GM18907 (cell line): ENCODE results near the gene BAIAP2L2.

Source experiments
- ATAC-seq: cut with Tn5 transposase; IDR thresholded peaks from one replicate; pipeline ENCODE4 v1.9.1; 2021; ENCODE audit warnings: mild to moderate bottlenecking, moderate library complexity; ENCODE audit not compliant: unreplicated experiment

BAIAP2L2 gene

DNA sequence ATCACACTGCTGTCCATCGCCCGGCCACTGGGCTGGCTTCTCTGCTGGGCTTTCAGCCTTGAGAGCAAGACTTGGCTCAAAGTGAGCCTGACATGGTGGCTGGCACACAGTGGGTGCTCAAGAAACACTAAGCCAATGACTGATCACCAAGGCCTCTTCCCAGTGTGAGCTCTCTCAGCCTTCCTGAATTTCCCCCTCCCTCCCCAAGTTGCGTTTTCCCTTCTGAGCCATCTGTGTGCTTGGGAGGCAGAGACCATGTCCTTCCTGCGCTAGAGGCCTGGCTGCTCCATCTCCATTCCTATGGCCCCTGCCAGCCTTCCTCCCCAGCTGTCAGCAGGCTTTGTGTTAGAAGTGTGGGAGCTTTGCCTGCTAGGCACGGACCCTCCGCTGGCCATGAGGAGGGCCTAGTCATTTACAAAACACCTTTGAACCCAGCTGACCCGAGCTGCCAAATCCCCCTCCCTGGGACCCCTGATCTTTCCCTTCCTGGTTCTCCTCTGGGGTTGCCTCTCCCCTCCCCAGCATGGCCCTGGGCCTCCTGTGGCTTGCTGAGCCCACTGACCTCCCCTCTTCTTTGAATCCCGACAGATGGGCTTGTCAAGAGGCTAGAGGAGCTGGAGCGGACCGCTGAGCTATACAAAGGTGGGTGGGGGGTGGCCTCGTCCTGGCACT, 40.1 kb downstream of the BAIAP2L2 start:
- no peak for ATAC-seq

DNA sequence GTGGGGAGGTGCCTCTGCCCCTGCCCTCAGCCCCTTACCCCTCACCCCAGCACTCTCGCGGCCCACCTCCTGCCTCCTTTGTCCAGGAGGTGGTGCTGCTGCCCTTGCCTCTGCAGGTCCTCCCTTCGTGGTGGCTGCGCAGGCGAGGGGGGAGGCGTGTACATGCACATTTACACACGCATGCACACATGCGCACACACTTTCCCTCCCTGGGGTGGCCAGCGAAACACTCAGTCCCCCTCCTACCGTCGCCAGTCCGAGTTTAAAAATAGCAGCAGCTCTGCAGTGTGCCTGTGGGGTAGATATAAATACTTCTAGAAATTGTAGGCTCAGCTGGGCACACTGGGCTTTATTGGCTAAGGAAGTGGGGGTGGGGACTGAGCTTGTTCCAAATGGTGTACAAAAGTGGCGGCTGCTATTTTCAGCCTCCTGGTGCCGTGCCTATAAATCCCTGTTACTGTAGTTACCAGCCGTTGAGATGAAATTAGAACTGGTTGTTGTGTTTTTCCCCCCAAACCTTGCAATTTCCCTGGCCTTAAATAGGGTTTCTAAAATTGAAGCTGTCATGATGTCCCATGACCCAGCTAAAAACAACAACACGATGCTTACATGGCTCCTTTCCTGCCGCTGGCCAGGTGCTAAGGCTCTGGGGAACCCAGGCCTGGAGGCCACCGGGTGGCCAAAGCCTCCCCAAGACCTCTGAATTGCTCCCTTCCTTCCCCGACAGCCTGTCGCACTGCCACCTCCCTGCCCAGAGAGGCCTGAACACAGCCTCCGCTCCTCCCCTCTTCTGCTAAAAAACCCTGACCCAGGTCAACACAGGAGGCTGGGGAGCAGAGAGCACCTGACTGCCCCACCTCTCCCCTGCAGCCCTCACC, 40.9 kb downstream of the BAIAP2L2 start:
- ATAC-seq = no peak

DNA sequence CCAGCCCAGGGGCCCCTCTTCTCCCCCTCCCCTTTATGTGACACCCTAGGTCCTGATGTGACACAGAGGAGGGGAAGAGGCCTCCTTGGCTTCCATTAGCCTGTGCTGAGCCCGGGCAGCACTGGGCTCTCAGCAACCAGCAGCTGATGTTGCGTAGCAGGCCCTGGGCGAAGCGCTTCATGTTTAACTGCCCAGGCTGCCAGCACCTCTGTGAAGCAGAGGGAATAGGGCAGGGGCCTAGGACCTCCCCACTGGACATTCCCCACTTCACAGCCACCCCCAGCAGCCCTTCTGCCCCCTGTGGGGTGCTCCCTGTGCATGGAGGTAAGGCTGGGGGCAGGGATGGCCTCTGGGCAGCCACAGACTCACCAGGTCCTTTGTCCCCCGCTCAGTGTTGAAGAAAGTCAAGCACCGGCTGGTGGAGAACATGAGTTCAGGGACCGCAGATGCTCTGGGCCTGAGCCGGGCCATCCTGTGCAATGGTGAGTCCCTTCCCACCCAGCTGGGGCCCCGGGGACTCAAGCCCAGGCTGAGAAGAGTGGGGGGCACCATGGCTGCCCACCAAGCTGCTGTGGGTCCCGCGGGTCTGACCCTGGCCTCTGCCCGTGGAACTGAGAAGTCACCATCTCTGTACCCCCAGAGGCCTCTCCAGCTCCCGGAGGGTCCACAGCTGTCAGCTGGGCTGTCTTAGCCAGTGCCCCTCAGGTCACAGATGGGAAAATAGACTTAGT, 41.7 kb downstream of the BAIAP2L2 start:
- no peak for ATAC-seq

DNA sequence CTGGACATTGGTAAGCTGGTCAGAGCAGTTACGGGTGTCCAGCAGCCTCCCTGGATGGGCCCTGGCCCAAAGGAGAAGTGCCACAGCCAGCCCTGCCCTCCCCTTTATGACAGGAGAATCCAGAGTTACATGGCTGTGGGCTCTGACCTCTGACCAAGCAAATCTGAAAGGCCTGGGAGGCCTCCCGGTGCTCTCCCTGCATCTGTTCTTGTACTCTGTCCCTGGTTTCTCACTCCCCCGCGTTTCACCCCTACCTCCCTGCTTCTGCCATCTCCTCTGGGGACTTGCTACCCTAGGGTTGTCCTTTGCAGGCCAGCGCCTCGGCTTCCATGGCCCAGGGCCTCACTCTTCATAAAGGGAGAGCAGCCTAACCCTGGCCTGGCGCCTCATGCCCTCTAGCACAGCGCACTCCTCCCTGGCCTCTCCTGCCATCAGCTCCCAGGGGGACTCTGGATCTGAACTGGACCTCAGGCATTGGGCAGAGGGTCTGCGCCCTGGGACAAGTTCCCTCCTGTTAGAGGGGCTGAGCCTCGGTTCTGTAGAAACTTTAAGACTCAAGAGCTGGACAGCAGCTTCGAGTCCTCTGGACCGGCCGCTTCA, 42.6 kb downstream of the BAIAP2L2 start:
- no peak for ATAC-seq

DNA sequence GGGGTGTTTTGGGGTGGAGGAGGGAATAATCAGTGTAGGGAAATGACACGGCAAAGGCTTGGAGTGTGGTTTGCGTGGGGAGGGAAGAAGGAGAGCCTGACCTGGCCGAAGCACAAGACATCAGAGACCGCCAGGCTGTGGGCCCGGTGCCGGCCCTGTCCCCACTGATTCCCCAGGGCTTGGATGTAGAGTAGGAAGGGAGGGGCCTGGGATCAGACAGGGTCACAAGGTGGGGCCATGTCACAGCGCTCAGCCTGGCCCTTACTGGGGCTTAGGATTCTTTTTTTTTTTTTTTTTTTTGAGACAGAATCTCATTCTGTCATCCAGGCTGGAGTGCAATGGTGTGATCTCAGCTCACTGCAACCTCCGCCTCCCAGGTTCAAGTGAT, 43.5 kb downstream of the BAIAP2L2 start:
- no peak for ATAC-seq

DNA sequence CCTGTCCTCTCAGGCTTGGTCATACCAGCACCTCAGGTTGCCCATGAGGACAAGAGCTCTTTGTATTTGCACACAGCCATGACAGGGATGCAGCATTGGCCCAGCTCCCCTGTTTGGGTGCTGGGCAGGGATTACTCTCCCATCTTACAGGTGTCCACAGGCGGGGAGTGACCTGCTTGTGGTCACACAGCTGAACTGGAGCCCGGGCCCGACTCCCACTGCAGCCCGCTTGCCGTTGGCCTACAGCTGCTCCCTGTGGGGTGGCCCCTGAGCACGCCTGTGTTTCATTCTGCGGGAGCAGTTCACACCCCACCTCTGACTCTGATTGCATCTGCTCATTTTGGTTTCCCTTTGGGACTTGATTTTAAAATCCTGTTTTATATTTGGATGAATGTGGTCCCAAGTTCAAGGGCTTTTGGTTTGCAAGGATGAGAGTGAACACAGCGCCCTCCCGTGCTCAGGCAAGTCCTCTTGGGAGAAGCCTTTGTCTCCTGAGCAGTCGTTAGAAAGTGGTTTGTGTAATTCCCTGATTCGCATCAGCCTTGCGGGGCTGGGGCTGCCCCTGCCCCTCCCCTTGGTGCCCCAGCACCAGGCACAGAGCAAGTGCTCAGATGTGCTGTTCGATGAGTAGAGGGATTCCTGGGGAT, 44.0 kb downstream of the BAIAP2L2 start:
- no peak for ATAC-seq

DNA sequence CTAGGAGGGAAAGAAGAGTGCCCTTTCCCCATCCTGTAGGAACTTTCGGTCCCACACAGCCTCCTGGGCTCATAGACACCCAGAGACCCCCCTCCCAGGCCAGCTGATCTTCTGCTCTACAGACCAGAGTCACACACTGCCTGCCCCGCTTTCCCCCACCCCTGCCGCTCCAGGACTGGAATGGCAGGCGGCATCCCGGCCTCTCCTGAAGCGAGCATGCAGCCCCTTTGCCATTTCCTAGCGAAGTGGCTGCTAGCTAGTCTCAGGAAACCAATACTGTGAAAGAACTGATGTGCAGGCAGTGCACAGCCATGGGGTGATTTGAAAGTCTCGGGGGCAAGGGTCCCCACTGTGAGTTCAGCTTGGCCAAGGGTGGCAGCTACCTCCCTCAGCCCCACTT, 44.9 kb downstream of the BAIAP2L2 start:
- ATAC-seq = no peak

DNA sequence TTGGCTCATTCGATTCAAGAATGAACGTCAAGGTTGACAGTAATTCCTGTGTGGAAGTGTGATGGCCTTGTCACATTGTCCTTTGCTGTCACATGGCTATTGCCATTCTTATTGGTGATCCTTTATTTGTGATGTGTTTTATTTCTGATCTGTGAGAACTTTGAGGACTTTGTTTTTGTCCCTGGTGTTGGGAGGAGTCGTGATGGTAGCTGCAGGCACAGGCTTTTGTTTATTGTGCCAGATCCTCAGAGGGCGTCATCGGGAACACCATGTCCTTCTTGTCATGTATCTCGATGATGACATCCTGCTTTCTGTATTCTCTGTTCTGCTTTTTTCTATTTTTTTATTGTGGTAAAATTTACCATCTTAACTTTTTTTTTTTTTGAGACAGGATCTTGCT, 47.7 kb downstream of the BAIAP2L2 start:
- no peak for ATAC-seq

DNA sequence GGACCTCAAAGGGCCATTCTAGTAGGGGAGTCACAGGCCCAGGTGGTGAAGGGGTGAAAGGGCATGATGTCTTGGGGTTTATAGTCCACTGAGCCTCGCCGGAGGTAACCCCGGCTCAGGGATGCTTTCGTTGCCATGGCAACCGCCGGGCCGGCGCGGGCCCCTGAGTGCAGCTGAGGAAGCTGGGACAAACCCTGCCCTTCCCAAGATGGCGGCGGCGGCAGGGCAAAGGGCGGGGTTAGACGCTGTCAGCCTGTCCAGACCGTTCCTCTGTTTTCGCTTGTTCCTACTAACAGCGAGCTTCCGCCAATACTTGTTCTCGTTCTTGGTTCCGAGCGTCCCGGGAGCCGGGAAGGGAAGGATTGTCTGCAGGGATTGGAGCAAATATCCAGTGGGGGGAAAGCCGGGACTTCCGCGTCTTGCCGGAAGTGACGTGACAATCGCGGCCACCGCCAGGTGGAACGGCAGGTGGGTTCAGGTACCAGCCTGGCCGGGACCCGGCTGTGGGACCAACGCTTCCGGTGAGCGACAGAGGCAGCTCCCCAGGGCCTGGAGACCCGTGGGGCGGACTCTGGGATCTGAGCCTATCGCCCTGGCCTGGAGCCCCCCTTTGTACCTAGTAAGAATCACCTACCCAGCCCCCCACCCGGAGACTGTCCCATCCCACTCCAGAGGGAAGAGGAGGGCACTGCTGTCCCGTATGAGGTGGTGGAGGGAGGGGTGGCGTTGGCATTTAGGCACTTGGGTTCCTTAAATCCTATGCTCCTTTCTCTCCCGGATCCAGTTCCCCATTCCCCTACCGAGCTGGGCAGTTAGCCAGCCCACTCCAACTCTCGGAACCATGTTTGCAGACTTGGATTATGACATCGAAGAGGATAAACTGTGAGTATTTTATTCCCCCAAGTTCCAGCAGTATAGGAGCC, 53.3 kb downstream of the BAIAP2L2 start, which contains the start of gene PICK1:
Gene PICK1, plus strand, starts transcription at position 436 of the 923 bp plus-strand sequence. Its CDS starts 406 bp downstream, at position 842.
- no peak for ATAC-seq

DNA sequence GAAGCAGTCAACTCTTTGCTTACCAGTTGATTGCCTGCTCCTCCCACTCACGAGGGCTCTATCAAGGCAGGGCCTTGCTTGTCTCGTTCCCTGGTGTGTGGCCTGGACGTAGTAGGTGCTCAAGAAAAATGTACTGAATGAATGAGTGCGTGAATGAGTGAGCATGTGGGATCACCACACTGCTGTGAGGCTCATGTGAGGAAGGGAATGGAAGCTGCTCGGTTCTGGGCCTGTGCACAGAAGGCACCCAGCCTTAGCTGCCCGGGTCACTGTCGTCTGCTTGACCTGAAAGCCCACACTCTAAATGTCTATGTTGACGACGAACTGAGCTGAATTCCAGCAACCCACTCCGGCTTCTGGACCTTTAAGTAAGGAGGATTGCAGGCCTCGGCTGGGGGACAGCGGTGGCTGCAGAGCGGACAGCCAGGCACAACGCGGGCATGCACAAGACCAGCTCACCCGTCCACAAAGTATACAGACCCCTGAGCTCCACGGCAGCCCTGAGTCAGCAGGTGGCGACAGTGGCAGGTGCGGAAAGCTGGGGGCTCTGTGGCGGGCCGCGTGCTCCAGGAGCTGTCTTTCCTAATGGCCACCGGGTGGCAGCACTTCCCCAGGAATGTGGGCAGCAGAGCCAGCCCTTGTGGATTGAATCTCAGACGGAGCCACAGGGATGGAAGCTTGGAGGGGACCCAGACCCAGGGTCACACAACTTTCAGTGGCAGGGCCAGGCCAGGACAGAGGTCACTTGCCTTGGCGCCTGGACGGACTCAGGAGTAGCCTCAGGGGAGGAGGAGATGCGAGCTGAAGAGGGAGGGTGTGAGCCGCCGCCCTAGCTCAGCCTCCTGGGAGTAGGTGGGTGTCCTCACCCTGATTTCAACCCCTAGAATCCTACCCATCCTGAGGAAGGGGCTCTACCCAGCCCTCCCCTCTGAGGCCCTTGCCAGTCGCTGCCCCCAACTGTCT, 58.3 kb downstream of the BAIAP2L2 start:
- ATAC-seq = peak; percentile 67

DNA sequence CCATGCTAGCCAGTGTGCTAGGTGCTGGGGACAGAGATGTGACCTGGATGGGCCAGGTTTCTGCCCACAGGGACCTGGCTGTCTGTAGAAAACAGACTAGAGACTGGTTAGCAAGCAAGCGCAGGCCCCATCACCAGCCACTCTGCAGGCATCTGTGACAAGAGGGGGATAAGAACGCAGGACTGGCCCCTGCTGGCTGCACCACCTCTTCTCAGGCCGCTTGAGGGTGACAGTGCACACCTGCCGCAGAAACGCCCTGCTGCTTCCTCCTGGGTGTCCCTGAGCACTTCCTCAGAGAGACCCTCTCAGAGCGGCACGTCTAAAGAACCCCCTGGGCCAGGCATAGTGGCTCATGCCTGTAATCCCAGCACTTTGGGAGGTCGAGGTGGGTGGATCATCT, 59.2 kb downstream of the BAIAP2L2 start:
- no peak for ATAC-seq

DNA sequence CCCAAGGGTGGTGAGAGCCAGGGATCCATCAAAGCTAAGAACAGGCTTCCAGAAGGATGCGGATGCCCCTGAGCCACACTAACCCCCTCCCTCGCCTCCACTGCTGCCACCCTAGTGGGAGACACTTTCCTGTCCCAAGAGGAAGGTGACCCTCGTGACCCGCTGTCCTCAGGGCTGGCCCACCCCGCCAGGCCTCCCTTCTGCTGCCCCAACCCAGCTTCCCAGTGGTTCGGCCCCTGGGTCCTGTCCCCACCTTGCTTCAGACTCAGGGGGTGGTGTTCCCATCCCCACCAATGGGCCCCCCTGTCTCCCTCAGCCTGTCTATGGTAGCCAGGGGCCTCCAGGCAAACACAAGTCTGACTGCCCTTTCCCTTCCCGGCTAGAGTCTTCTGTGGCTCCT, 59.8 kb downstream of the BAIAP2L2 start:
- no peak for ATAC-seq

DNA sequence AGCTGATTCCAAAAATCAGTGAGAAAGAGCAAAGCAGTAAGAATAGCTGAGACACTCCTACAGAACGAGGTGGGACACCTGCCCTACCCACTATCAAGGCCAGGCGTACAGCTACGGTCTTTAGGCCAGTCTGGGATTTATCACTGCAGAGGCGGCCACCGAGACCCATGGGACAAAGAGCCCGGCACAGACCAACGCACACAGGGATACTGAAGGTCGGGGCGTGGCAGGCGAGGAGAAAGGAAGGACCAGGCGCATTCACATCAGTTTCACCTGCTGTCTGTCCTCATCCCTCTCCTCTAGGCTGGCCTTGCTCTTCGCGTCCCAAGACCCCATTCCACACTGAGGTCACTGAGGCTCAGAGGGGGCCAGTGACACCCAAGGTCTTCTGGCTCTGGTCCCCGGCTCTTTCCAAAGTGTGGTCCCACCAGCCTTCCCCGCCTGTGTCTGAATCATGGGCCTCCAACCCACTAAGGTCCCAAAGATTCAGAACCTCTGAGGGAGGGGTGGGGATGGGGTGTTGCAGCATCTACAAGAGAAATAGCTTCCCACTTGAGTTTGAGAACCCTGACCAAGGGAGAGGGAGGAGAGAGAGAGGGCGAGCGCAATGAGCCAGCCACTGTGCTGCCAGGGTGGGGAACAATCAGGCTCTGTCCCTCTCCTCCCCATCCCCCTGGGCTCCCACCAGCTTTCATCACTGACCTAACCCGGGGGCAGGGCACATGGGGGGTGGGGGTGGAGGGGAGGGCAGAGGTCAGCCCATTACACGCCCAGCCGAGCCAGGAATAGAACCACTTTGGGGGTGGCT, 60.5 kb downstream of the BAIAP2L2 start:
- no peak for ATAC-seq

DNA sequence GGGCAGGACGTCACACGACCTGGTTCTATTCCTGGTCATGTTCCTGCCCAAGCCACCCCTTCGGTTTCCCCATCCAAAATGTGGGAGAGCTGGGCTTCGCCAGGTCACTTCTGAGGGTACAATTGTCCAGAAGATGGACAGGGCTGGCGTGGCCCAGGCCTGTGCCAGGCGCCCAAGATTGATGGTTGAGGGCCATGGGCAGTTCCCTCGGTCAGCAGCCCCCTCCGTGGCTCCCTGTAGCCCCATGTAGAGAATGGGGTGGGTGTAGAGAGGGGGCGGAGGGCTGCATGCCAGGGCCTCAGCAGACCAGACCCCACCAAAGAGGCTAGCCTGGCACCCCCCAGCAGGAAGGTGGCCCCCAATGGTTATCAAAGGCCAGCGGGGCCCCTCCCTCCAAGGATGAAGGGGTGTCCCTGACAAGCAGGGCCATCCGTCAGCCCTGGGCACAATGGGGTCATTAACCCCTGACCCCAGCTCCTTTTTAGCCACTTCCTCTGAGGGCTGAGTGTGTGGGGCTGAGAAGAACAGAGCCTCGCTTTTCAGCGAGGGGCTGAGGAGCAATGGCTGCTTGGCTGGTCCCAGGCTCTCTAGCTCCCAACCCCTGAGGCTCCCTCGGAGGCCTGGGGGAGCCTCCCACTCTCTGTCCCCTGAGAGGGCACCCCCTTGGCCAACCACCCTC, 64.3 kb downstream of the BAIAP2L2 start:
- ATAC-seq = no peak

DNA sequence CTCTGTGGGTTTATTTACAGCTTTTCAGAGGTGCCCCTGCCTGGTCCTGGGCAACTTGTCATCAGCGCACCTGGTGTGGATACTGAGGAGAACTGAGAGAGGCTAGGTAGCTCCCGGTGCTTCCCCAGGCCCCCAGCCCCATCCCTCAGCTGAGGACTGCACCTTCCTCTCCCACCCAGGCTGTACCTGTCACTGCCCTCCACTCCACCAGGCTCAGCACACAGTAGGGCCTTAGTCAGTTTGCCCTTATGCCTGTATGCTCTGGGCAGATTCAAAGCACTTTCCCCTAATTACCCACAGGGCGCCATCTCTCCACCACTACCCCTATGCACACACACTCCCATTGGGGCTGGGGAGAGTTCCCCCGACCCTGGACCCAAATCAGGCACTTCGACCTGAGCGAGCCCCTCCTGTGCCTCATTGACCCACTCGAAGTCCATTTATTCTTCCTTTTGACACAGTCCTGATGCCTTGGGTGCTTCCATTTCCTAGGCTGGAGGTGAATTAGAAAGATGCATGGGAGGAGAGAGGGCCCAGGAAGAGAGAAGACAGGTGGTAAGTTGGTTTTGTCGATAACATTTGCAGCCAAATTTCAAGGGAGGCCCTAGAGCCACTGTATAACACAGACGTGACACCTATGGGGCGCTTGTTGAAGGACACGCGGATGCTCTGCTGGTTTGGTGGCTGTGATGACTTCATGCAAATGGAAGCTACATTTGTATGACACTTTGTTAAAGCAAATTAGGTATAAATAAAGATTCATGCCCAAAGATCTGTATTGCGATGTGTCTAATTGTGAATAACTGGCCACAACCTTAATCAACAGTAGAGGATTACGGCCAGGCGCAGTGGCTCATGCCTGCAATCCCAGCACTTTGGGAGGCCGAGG, 67.1 kb downstream of the BAIAP2L2 start:
- no peak for ATAC-seq

DNA sequence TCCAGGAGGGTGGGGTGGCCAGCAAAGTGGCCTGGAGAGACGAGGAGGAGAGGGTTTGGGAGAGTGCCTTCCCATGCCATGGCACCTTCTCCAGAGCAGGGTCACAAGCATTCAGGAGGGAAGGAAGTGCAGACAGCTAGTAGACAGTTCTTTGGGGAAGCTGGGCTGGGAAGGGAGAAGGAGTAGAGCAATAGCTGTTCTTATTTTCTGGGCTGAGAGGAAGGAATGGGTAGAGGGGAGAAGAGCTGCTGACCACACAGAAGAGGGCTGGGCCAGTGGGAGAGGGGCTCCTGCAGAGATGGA, 68.0 kb downstream of the BAIAP2L2 start:
- no peak for ATAC-seq
